Measurements from ENCODE around the gene ABCB6.

DNA sequence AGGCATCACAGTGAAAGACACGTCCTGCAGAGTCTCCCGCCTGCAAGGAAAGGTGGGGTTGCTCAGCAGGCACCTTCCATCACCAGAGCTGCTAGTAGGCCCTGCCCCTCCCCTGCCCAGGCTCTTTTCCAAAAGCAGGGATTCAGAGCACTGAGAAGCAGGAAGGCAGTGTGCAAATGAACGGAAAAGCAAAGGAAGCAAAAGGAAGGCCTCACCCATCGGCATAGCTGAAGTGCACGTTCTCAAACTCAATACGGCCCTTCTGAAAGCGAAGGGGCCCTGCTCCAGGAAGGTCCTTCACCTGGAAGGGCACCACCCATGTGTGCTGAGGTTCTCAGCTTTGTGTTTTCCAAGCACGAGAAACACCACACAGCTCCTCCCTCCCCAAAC is 5.7 kb downstream of the ABCB6 start:
- TF ChIP-seq, protein P1, sequence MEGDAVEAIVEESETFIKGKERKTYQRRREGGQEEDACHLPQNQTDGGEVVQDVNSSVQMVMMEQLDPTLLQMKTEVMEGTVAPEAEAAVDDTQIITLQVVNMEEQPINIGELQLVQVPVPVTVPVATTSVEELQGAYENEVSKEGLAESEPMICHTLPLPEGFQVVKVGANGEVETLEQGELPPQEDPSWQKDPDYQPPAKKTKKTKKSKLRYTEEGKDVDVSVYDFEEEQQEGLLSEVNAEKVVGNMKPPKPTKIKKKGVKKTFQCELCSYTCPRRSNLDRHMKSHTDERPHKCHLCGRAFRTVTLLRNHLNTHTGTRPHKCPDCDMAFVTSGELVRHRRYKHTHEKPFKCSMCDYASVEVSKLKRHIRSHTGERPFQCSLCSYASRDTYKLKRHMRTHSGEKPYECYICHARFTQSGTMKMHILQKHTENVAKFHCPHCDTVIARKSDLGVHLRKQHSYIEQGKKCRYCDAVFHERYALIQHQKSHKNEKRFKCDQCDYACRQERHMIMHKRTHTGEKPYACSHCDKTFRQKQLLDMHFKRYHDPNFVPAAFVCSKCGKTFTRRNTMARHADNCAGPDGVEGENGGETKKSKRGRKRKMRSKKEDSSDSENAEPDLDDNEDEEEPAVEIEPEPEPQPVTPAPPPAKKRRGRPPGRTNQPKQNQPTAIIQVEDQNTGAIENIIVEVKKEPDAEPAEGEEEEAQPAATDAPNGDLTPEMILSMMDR (conservative IDR thresholded peaks at IDR 0.05; ENCODE audit: low read depth, low read length): no peak
- TF ChIP-seq EZH2phosphoT487 (IDR thresholded peaks at IDR 0.05; ENCODE audit: borderline replicate concordance, low read length): no peak
